H1 (cell line): ENCODE results near the gene KIF5A. TPM values are rescaled to one million over a fixed set of nuclear protein-coding genes. Genes with fewer than 3 reads are reported as not detected.

Source experiments
- ATF3 ChIP-seq: IDR thresholded peaks from 2 replicates; pipeline ENCODE4 v1.6.1; 2011; ENCODE audit warnings: low read depth, mild to moderate bottlenecking, low read length; ENCODE audit not compliant: insufficient read depth
- CBX8 ChIP-seq: fragments of 300-800, 300-1000 bp; sonication (generic); IDR thresholded peaks from 2 replicates; pipeline ENCODE4 v1.7.1; 2016; ENCODE audit warnings: low read depth, low read length, borderline replicate concordance
- CREB1 ChIP-seq: IDR thresholded peaks from 2 replicates; pipeline ENCODE4 v1.6.1; 2012; ENCODE audit warnings: inconsistent platforms
- MAFK ChIP-seq: IDR thresholded peaks from 2 replicates; pipeline ENCODE4 v1.6.1; 2012; ENCODE audit warnings: low read depth, mild to moderate bottlenecking, improper control_type of control experiment, low read length
- PHF8 ChIP-seq: fragments of 200-600 bp; sonication (generic); conservative IDR thresholded peaks from 2 replicates; pipeline ENCODE4 v1.7.1; 2012; ENCODE audit warnings: low read depth, mild to moderate bottlenecking, inconsistent platforms, low read length, moderate library complexity
- SAP30 ChIP-seq: fragments of 300-600 bp; sonication (generic); IDR thresholded peaks from 2 replicates; pipeline ENCODE4 v1.7.1; 2012; ENCODE audit warnings: low read length, moderate library complexity, mild to moderate bottlenecking, inconsistent platforms; ENCODE audit not compliant: insufficient read depth, insufficient replicate concordance
- polyA plus RNA-seq, 7 experiments: library from polyadenylated mRNA; depleted of rRNA in 3 of 7; stranded (reverse) in 5 of 7; unstranded in 2 of 7; fragments of >200 nt in 5 of 7; fragments of 200-250 nt in 2 of 7; gene quantifications; 1 replicate in 5 of 7; 2 replicates in 1 of 7; 4 replicates in 1 of 7; pipeline versions ENCODE4 v1.2.1 to v1.2.3, GENCODE V29; 2011 to 2013; ENCODE audit warnings: missing spikeins in 2 of 7, mixed read lengths in 2 of 7
- total RNA-seq: library from RNA; stranded (reverse); fragmentation: NEBNext Ultra II Directional; extraction: Animal tissue kit (Norgen Biotek cat#: 25700); gene quantifications from 2 replicates; pipeline ENCODE4 v1.2.1, GENCODE V29; 2021

Gene KIF5A
- total and polyA plus RNA-seq, 2 of the 8 experiments (the other 6 are each of a cell fraction or from before 2014, with no cell fraction given): 10.7 to 21.9 TPM

- TF ChIP-seq ATF3: no peak
- TF ChIP-seq CREB1: no peak
- TF ChIP-seq SAP30: peak; percentile 43
- TF ChIP-seq MAFK: no peak
- no peak for TF ChIP-seq CBX8
- TF ChIP-seq PHF8: peak; percentile 66
Observed at GRCh38 chr12:57546438-57547287, 3.2 kb upstream of the KIF5A start, which contains the start of gene DCTN2 (continued).
